GM18870 (cell line): ENCODE measurements around the gene SDHAF1.
"Not testable (repeated sequence)": the region's sequence is repeated elsewhere in the genome, so short reads cannot be mapped to it uniquely, and the experiment has no call there.

Source experiments
- ATAC-seq: cut with Tn5 transposase; IDR thresholded peaks from one replicate; pipeline ENCODE4 v1.9.1; 2021; ENCODE audit warnings: moderate library complexity; ENCODE audit not compliant: unreplicated experiment

The SDHAF1 gene

GRCh38 chr19:36014012-36014924, 19.3 kb downstream of the SDHAF1 start, which contains the start of gene ALKBH6:
Gene ALKBH6, minus strand, starts transcription at chr19:36014213. Its CDS starts 816 bp downstream, at chr19:36013397.
- peak; percentile 89 for ATAC-seq

GRCh38 chr19:36019061-36019670, 24.2 kb downstream of the SDHAF1 start:
- no peak for ATAC-seq

GRCh38 chr19:36023432-36023831, 28.4 kb downstream of the SDHAF1 start:
- no peak for ATAC-seq

GRCh38 chr19:36025541-36025940, 30.6 kb downstream of the SDHAF1 start:
- ATAC-seq: no peak

GRCh38 chr19:36026091-36026876, 31.3 kb downstream of the SDHAF1 start:
- ATAC-seq: no peak

GRCh38 chr19:36027696-36028095, 32.7 kb downstream of the SDHAF1 start:
- ATAC-seq: no peak

- no peak for ATAC-seq
Observed at GRCh38 chr19:36028313-36029041, 33.5 kb downstream of the SDHAF1 start.

GRCh38 chr19:36030264-36031148, 35.5 kb downstream of the SDHAF1 start:
- ATAC-seq: no peak

GRCh38 chr19:36031308-36031707, 36.3 kb downstream of the SDHAF1 start:
- ATAC-seq: no peak

GRCh38 chr19:36032251-36033104, 37.5 kb downstream of the SDHAF1 start, which contains the start of gene CLIP3:
Gene CLIP3, minus strand, starts transcription at chr19:36032873. Its CDS starts 516 bp downstream, at chr19:36032357.
- no peak for ATAC-seq

GRCh38 chr19:36040495-36040894, 45.5 kb downstream of the SDHAF1 start:
- no peak for ATAC-seq

GRCh38 chr19:36041092-36041491, 46.1 kb downstream of the SDHAF1 start:
- ATAC-seq: not testable (repeated sequence)

GRCh38 chr19:36041831-36042230, 46.8 kb downstream of the SDHAF1 start:
- ATAC-seq: no peak

- ATAC-seq: no peak
Observed at GRCh38 chr19:36043952-36044351, 49.0 kb downstream of the SDHAF1 start.
